GM12864 (cell line): ENCODE data around the gene GNA12.
"Not testable (repeated sequence)": the region's sequence is repeated elsewhere in the genome, so short reads cannot be mapped to it uniquely, and the experiment has no call there.

Source experiments
- DNase-seq: peaks from one replicate; pipeline ENCODE4 v3.0.0-alpha.2; 2011; ENCODE audit warnings: low read depth
- H3K4me3 ChIP-seq: 2 replicates; pipeline ENCODE4 v1.5.1; 2011; ENCODE audit warnings: mild to moderate bottlenecking, low read depth, low read length, control low read depth
- CTCF ChIP-seq: IDR thresholded peaks from 2 replicates; pipeline ENCODE4 v1.5.1; 2011; ENCODE audit warnings: low read depth, mild to moderate bottlenecking, moderate library complexity, low read length, control low read depth, inconsistent platforms; ENCODE audit errors: missing control alignments

Gene GNA12

GRCh38 chr7:2686101-2686500, 158.0 kb downstream of the GNA12 start:
- H3K4me3 ChIP-seq: no peak overlapping the region
- no peak for TF ChIP-seq CTCF
- no peak for DNase-seq

GRCh38 chr7:2684501-2684900, 159.6 kb downstream of the GNA12 start:
- no peak for TF ChIP-seq CTCF
- no peak for DNase-seq
- no peak overlapping the region for H3K4me3 ChIP-seq

- TF ChIP-seq CTCF: no peak
- DNase-seq: no peak
- no peak overlapping the region for H3K4me3 ChIP-seq
Observed at GRCh38 chr7:2681929-2682799, 161.9 kb downstream of the GNA12 start.

GRCh38 chr7:2680792-2681490, 163.2 kb downstream of the GNA12 start:
- TF ChIP-seq CTCF: peak; percentile 66
- DNase-seq: no peak
- H3K4me3 ChIP-seq: no peak overlapping the region

- no peak overlapping the region for H3K4me3 ChIP-seq
- no peak for DNase-seq
- no peak for TF ChIP-seq CTCF
Observed at GRCh38 chr7:2680256-2680655, 163.9 kb downstream of the GNA12 start.

- H3K4me3 ChIP-seq, DNase-seq: not testable (repeated sequence)
Observed at GRCh38 chr7:2679135-2680127, 164.7 kb downstream of the GNA12 start.

- not testable (repeated sequence) for H3K4me3 ChIP-seq, DNase-seq
Observed at GRCh38 chr7:2678454-2678853, 165.7 kb downstream of the GNA12 start.
